Endothelial cell of umbilical vein (primary cell): Measurements from ENCODE around the gene FAM43A. TPM values are rescaled to one million over a fixed set of nuclear protein-coding genes. Genes with fewer than 3 reads are reported as not detected.

Experiments
- BruUV-seq: library from RNA; stranded (reverse); fragments of 400-500 nt; replicated peaks from 2 replicates; lab custom pipeline; 2021; lab: Mats Ljungman, UMichigan
- CTCF ChIA-PET: fragments of 300-600, 350-600 bp; sonication (Branson Sonifier 250); formaldehyde crosslinking; loops from one replicate; lab custom pipeline; 2021; ENCODE audit warnings: antibody characterized with exemption, inconsistent platforms; lab: Charles Lee
- POLR2A ChIA-PET: fragments of 300-600, 350-600 bp; sonication (Branson Sonifier 250); formaldehyde crosslinking; loops from one replicate; lab custom pipeline; 2021; ENCODE audit warnings: antibody characterized with exemption, inconsistent platforms; lab: Charles Lee
- DNase-seq: peaks from one replicate; pipeline ENCODE4 v3.0.0-alpha.2; 2011; ENCODE audit warnings: low read depth, low spot score
- FAIRE-seq: peaks from 2 replicates; lab custom pipeline; 2011; peaks lifted over from hg19 to GRCh38; lab: Jason Lieb, UNC
- H2AFZ ChIP-seq: 2 replicates; pipeline ENCODE4 v1.6.0; 2012; ENCODE audit warnings: low read depth, low read length, control low read depth, inconsistent platforms
- H3K27ac ChIP-seq: 2 replicates; pipeline ENCODE4 v1.5.1; 2011; ENCODE audit warnings: low read depth, mild to moderate bottlenecking, control low read depth, low read length, moderate library complexity; ENCODE audit not compliant: insufficient read depth
- H3K27me3 ChIP-seq, 2 experiments: 2 replicates each; pipeline versions ENCODE4 v1.6.0 to v1.6.1; 2011; ENCODE audit warnings: low read length in 2 of 2, mixed read lengths in 1 of 2; ENCODE audit not compliant: control insufficient read depth in 2 of 2, insufficient read depth in 2 of 2
- H3K36me3 ChIP-seq, 2 experiments: 2 replicates in 1 of 2; 3 replicates in 1 of 2; pipeline ENCODE4 v1.5.1; 2011; ENCODE audit warnings: low read length in 2 of 2, mild to moderate bottlenecking in 1 of 2, moderate library complexity in 1 of 2; ENCODE audit not compliant: control insufficient read depth in 2 of 2, insufficient read depth in 2 of 2; ENCODE audit errors: extremely low read depth in 1 of 2
- H3K4me1 ChIP-seq: 3 replicates; pipeline ENCODE4 v1.5.1; 2011; ENCODE audit warnings: mild to moderate bottlenecking, low read length; ENCODE audit not compliant: control insufficient read depth, insufficient read depth; ENCODE audit errors: extremely low read depth
- H3K4me2 ChIP-seq: 2 replicates; pipeline ENCODE4 v1.6.1; 2011; ENCODE audit warnings: low read length, control low read depth, mixed read lengths; ENCODE audit not compliant: insufficient read depth
- H3K4me3 ChIP-seq, 3 experiments: fragments of 200-600 bp in 1 of 3; sonication (generic), shearing (Covaris generic) in 1 of 3; replicated peaks in 1 of 3; 2 replicates each; pipeline ENCODE4 v1.5.1; 2011 to 2016; ENCODE audit warnings: control low read depth in 3 of 3, low read length in 3 of 3, mild to moderate bottlenecking in 2 of 3, inconsistent platforms in 1 of 3, low read depth in 1 of 3, moderate library complexity in 1 of 3; ENCODE audit not compliant: insufficient read depth in 1 of 3
- H3K79me2 ChIP-seq: 2 replicates; pipeline ENCODE4 v1.6.0; 2012; ENCODE audit warnings: low read length, inconsistent platforms; ENCODE audit not compliant: control insufficient read depth, insufficient read depth
- H3K9ac ChIP-seq: replicated peaks from 2 replicates; pipeline ENCODE3; 2011; ENCODE audit warnings: low read length, control low read depth; ENCODE audit not compliant: insufficient read depth; ENCODE audit errors: extremely low read depth
- H3K9me1 ChIP-seq: replicated peaks from 3 replicates; pipeline ENCODE4 v1.6.0; 2011; ENCODE audit warnings: mild to moderate bottlenecking, low read length; ENCODE audit not compliant: control insufficient read depth, insufficient read depth; ENCODE audit errors: extremely low read depth
- H3K9me3 ChIP-seq: replicated peaks from 2 replicates; pipeline ENCODE4 v1.5.1; 2012; ENCODE audit warnings: low read length, inconsistent platforms; ENCODE audit not compliant: control insufficient read depth, insufficient read depth
- H4K20me1 ChIP-seq: replicated peaks from 2 replicates; pipeline ENCODE3; 2011; ENCODE audit warnings: mild to moderate bottlenecking, low read length; ENCODE audit not compliant: control insufficient read depth, insufficient read depth; ENCODE audit errors: extremely low read depth
- EZH2 ChIP-seq: IDR thresholded peaks from 2 replicates; pipeline ENCODE4 v1.6.1; 2012; ENCODE audit warnings: borderline replicate concordance, low read depth, mild to moderate bottlenecking, moderate library complexity, low read length, inconsistent platforms; ENCODE audit not compliant: severe bottlenecking
- FOS ChIP-seq: IDR thresholded peaks from 2 replicates; pipeline ENCODE4 v1.6.1; 2011; ENCODE audit warnings: mild to moderate bottlenecking, low read length, moderate library complexity, borderline replicate concordance; ENCODE audit not compliant: insufficient read depth
- GATA2 ChIP-seq: IDR thresholded peaks from 2 replicates; pipeline ENCODE4 v1.7.0; 2011; ENCODE audit warnings: low read depth, mild to moderate bottlenecking, moderate library complexity, mixed read lengths, low read length; ENCODE audit not compliant: insufficient read length, insufficient read depth
- JUN ChIP-seq: IDR thresholded peaks from 2 replicates; pipeline ENCODE4 v1.6.1; 2011; ENCODE audit warnings: borderline replicate concordance, low read depth; ENCODE audit not compliant: insufficient read length, insufficient read depth
- MYC ChIP-seq: IDR thresholded peaks from one replicate; pipeline ENCODE4 v1.6.1; 2011; ENCODE audit warnings: mild to moderate bottlenecking, low read depth, low read length
- POLR2A ChIP-seq: IDR thresholded peaks from 2 replicates; pipeline ENCODE4 v1.6.1; 2012; ENCODE audit warnings: low read depth, mild to moderate bottlenecking, control low read depth, low read length
- POLR2AphosphoS5 ChIP-seq: IDR thresholded peaks from 2 replicates; pipeline ENCODE4 v1.6.1; 2012; ENCODE audit warnings: low read depth, mild to moderate bottlenecking, control low read depth, low read length, moderate library complexity; ENCODE audit not compliant: insufficient read depth
- dilution Hi-C: fragments of 300-500 bp; cut with MboI; formaldehyde crosslinking; loops from one replicate; pipeline ENCODE4 v1.15.0; 2019; ENCODE audit warnings: low sequenced_read_pairs; ENCODE audit not compliant: extremely low pct_ligation_motif_present
- intact Hi-C: fragments of 100-400 bp; cut with micrococcal nuclease; formaldehyde crosslinking; loops from one replicate; pipeline ENCODE4 v1.10.0; 2022
- polyA plus RNA-seq, 4 experiments: library from polyadenylated mRNA; depleted of rRNA in 3 of 4; stranded (reverse) in 3 of 4; unstranded in 1 of 4; fragments of >200 nt; gene quantifications; 2 replicates each; pipeline versions ENCODE4 v1.2.1 to v1.2.3, GENCODE V29; 2011 to 2012; ENCODE audit warnings: missing spikeins in 1 of 4
- total RNA-seq: library from RNA; stranded (reverse); gene quantifications from 2 replicates; pipeline ENCODE4 v1.2.3, GENCODE V29; 2021
- TF ChIP-seq, protein P1 (sequence below): IDR thresholded peaks from 2 replicates; pipeline ENCODE4 v1.6.1; 2011; ENCODE audit not compliant: insufficient read depth, insufficient read length
- TF ChIP-seq, protein P2 (sequence below), 2 donors: IDR thresholded peaks; 1 replicate in 1 of 2; 2 replicates in 1 of 2; pipeline ENCODE4 v1.5.1; 2011; ENCODE audit warnings: low read length in 2 of 2, mild to moderate bottlenecking in 2 of 2, moderate library complexity in 2 of 2, control low read depth in 1 of 2, inconsistent platforms in 1 of 2, low read depth in 1 of 2; ENCODE audit not compliant: insufficient read depth in 1 of 2; ENCODE audit errors: extremely low read depth in 1 of 2

The FAM43A gene
- total and polyA plus RNA-seq, 2 donors (not counting 3 experiments of a cell fraction or from before 2014, with no cell fraction given): 244 to 307 TPM

DNA sequence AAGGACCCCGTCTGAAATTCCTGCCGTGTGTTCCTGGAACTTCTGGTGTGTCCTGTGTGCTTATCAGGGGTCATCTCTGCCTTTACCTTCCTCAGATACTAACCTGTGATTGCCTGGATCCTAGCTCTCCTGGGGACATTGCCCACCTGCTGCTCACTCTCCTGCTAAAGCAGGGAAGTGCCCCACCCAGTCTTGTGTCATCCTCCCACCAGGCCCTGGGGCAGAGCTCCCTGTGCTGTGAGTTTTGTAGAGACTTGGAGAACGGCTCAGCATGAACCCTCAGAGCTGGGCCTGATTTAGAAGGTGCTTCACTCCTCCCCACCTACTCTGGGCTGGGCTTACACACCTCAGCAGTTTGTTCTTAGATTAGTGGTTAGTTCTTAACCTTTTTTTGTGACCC lies 48.6 kb upstream of the FAM43A start:
- Histone ChIP-seq H3K9me1 (no peaks in the 10 kb centered on the region), H4K20me1 (no peaks in the 10 kb centered on the region), H3K27me3 (no peaks in the 10 kb centered on the region), H3K27ac (no peak overlapping the region), H3K36me3 (peaks cover 0 to 5% of the 10 kb centered on the region in 2 experiments), H2AFZ (no peak overlapping the region), H3K4me1 (peaks cover 44% of the 10 kb centered on the region), H3K9ac (no peak overlapping the region), H3K4me3 (no peak overlapping the region), H3K79me2 (peaks cover 9% of the 10 kb centered on the region), H3K4me2 (no peak overlapping the region), H3K9me3 (no peaks in the 10 kb centered on the region)
- DNase-seq: no peak
- peak; percentile 35 for FAIRE-seq
- TF ChIP-seq MYC (no peak), POLR2AphosphoS5 (no peak), POLR2A (no peak), JUN (no peak), FOS (no peak), EZH2 (no peak), GATA2 (no peak)
- TF ChIP-seq, protein P1, sequence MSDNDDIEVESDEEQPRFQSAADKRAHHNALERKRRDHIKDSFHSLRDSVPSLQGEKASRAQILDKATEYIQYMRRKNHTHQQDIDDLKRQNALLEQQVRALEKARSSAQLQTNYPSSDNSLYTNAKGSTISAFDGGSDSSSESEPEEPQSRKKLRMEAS: no peak
- TF ChIP-seq, protein P2, sequence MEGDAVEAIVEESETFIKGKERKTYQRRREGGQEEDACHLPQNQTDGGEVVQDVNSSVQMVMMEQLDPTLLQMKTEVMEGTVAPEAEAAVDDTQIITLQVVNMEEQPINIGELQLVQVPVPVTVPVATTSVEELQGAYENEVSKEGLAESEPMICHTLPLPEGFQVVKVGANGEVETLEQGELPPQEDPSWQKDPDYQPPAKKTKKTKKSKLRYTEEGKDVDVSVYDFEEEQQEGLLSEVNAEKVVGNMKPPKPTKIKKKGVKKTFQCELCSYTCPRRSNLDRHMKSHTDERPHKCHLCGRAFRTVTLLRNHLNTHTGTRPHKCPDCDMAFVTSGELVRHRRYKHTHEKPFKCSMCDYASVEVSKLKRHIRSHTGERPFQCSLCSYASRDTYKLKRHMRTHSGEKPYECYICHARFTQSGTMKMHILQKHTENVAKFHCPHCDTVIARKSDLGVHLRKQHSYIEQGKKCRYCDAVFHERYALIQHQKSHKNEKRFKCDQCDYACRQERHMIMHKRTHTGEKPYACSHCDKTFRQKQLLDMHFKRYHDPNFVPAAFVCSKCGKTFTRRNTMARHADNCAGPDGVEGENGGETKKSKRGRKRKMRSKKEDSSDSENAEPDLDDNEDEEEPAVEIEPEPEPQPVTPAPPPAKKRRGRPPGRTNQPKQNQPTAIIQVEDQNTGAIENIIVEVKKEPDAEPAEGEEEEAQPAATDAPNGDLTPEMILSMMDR (IDR thresholded peaks at IDR 0.05; ENCODE audit: extremely low read depth in 1 of 2, insufficient read depth in 1 of 2, low read depth in 1 of 2, low read length in 2 of 2): no peak
- dilution Hi-C loops (no loop called here), intact Hi-C loops (no loop called here)
- ChIA-PET CTCF (interaction anchor here (1.1 to 2.1 kb wide), 3 partner anchors 16 to 165 kb away, joined by 3 to 8 read pairs (median 3); partner anchors contain the start of gene LSG1), POLR2A (no interaction called here)
- no TSS peak for BruUV-seq
